ENCODE measurements around the gene CCDC82. TPM values are rescaled to one million over a fixed set of nuclear protein-coding genes. Genes with fewer than 3 reads are reported as not detected.

The CCDC82 gene
- total RNA-seq, 1 donor from 2014 or later, result 20.4 TPM

Small RNA genes within 50 kb of the gene (small RNA-seq; reads per million reads assigned to genes)
- not detected for gene MIR1260B

Other genes with a start within 250 kb of the CCDC82 start
- gene MAML2, start 46.7 kb downstream of the CCDC82 start, total RNA-seq, result 5.2 TPM
- gene JRKL, start 101 bp upstream of the CCDC82 start, total RNA-seq, result 7.3 TPM

All from skeletal muscle tissue (tissue), 2 donors.